Liver (tissue), 3 donors: Measurements from ENCODE around the gene WNT10A.

ENCODE experiments used
- HNF4A ChIP-seq, 2 donors: conservative IDR thresholded peaks; 2 replicates each; pipeline ENCODE4 v1.6.1; 2016; ENCODE audit warnings: antibody characterized with exemption in 2 of 2, mild to moderate bottlenecking in 2 of 2
- RAD21 ChIP-seq, 2 donors: IDR thresholded peaks; 2 replicates each; pipeline ENCODE4 v1.6.1; 2016; ENCODE audit warnings: antibody characterized with exemption in 2 of 2, mild to moderate bottlenecking in 2 of 2
- TF ChIP-seq, protein P1 (sequence below): IDR thresholded peaks from 2 replicates; pipeline ENCODE4 v1.6.1; 2016; ENCODE audit warnings: antibody characterized with exemption
- TF ChIP-seq, protein P2 (sequence below): fragments of 150-350 bp; IDR thresholded peaks from 2 replicates; pipeline ENCODE4 v1.5.1; 2017; ENCODE audit warnings: improper control_type of control experiment, low read depth, low read length; ENCODE audit not compliant: missing input control
- donor health status: healthy.
- donor health status: healthy.

DNA sequence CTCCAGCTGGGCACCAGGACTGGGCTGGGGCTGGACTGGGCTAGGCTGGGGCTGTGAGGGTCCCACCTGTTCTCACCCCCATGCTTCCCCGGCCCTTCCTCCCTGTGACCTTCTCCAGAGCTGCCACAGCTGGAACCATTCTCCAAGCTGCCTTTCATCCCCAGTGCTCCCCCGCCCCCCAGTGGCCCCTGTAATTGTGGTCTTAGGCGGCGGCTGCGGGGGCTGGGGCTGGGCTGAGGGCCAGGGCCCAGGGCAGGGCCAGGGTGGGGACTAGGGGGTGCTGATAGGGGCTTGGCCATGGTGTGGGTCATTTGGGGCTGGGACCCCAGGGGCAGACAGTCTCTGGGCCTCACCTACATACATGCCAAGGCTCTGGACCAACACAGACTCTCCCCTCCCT, 2.8 kb upstream of the WNT10A start:
- no peak for TF ChIP-seq HNF4A (conservative IDR thresholded peaks at IDR 0.05)
- no peak for TF ChIP-seq RAD21 (IDR thresholded peaks at IDR 0.05)
- TF ChIP-seq, protein P1, sequence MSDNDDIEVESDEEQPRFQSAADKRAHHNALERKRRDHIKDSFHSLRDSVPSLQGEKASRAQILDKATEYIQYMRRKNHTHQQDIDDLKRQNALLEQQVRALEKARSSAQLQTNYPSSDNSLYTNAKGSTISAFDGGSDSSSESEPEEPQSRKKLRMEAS: no peak
- TF ChIP-seq, protein P2, sequence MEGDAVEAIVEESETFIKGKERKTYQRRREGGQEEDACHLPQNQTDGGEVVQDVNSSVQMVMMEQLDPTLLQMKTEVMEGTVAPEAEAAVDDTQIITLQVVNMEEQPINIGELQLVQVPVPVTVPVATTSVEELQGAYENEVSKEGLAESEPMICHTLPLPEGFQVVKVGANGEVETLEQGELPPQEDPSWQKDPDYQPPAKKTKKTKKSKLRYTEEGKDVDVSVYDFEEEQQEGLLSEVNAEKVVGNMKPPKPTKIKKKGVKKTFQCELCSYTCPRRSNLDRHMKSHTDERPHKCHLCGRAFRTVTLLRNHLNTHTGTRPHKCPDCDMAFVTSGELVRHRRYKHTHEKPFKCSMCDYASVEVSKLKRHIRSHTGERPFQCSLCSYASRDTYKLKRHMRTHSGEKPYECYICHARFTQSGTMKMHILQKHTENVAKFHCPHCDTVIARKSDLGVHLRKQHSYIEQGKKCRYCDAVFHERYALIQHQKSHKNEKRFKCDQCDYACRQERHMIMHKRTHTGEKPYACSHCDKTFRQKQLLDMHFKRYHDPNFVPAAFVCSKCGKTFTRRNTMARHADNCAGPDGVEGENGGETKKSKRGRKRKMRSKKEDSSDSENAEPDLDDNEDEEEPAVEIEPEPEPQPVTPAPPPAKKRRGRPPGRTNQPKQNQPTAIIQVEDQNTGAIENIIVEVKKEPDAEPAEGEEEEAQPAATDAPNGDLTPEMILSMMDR: no peak
